ENCODE results near the gene C1D.

The C1D gene

DNA sequence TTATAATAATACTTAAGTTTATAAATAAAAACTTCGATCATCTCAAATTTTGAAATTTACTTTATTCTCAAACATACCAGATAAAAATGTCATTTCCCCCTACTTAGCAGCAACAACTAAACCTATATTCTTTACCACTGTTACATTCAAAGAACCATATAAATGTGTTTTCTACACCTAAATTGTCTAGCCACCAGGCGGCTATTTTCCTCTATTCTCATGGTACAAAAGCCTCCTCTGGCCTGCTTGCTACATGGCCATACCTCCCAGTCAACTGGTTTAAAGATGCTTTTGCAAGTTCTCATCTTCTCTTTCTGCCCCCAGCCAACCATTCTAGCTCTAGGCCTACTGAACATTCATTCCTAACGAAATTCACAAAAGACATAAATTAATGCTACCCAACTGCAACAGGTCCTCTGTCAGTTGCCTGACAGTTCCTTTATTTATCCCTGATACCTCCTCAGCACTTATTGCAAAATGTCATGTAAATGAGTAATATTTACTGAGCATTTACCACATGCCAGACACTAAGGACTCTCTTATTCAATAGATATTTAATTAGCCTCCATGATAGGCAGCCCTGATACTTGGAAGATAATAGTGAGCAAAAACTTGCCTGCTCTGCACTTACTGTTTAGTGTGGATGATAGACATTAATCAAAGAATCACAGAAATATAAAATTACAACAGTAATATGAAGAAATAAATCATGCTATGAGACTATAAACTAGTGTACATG is 5.0 kb downstream of the C1D start:
- no peak for DNase-seq (ENCODE audit: low spot score)

DNA sequence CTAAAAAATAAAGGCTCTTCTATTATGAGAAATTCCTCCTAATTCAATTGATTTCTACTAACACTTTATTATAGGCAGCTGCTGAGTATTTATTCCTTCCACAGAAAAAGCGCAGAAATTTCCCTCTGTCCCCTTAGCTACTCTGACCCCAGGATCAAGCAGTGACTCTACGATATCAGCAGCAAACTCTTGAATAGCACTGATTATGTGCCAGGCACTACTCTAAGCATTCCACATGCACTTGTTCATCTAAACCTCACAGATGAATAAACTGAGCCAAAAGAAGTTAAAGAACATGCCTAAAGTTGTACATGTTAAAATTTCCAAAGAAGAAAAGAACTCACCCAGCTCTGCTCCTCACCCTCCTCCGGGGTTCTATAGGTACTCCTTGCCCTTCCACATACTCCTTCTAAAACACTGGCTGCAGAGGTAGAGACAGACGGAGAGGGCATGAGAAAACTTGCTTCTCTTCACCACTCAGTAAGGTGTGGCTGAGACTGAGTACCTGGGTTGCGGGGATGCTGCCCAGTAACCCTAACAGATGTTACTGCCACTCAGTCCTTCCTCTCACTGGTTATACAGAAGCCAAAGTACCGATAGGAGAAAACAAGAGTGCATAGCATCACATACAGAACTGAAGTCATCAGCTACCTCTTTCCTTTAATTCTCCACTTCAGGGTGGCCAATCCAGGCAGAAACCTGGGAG is 9.9 kb downstream of the C1D start:
- no peak for DNase-seq (ENCODE audit: low spot score)

DNA sequence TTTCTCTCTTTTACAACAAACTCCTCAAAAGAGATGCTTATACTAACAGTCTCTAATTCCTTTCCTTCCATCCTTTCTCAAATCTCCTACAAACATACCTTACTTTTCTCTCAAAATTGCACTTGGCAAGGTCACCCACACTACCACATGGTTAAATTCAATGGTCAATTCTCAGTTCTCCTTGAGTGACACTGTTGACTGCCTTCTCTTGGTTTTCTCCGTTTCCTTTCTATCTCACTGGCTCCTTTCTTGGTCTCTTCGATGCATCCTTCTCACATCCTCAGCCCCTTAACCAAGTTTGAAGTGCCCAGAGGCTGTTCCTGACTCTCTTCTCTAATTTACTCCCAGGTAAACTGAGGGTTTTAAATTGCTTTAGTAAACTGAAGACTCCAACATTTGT is 12.5 kb downstream of the C1D start:
- DNase-seq (ENCODE audit: low spot score) = no peak

DNA sequence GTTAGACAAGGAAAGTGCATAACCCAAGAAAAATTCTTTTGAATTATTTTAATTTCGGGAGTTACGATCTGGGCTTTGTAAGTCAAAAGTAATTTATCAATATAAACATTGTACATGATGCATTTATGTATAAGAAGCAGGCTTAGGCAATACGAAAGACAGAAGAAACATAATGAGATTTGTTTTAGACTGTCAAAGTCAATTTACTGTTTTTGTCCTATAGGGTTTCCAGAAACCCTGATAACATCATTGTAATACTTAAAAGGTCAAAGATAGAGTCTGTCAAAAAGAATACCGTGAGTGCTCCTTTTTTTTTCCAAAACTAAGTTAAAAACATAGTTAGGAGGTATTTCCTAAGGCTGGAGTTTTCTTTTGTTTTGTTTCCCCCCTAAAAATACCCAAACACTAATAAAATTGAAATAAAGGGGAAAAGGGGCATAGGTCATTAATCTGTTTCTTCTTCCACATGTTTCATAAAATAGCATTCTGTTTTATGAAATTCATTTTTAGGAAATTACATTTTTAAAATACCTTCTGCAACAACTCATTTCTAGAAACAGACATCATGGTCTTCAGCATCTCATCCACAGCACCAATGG is 16.1 kb downstream of the C1D start:
- DNase-seq (ENCODE audit: low spot score) = no peak

DNA sequence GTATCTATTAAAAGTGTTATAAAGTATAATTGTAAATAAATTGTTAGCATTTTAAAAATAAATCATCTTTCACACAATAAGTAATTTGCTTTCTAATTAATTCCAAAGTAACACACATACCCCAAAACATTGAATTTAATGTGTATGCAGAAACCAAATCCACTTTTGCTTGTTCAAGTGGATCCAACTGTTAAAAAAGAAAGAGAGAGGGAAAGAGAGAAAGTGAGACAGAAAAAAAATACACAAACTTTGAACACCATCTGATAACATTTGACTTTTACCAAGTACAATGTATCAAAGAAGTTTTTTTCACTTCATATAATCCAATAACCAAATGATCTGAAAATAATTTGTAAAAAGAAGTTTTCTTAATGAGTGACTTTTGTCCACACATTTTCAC is 16.6 kb downstream of the C1D start:
- no peak for DNase-seq (ENCODE audit: low spot score)

- no peak for DNase-seq (ENCODE audit: low spot score)
These were observed 17.5 kb downstream of the C1D start for GRCh38 chr2:68045342-68045741.

GRCh38 chr2:68044099-68044498 is 18.7 kb downstream of the C1D start:
- DNase-seq (ENCODE audit: low spot score) = no peak

- no peak for DNase-seq (ENCODE audit: low spot score)
These were observed 19.1 kb downstream of the C1D start for GRCh38 chr2:68043695-68044094.

- DNase-seq (ENCODE audit: low spot score) = no peak
These were observed 19.8 kb downstream of the C1D start for GRCh38 chr2:68043032-68043431.

GRCh38 chr2:68041704-68042245 is 21.0 kb downstream of the C1D start:
- DNase-seq (ENCODE audit: low spot score) = no peak

GRCh38 chr2:68040078-68040477 is 22.7 kb downstream of the C1D start:
- peak; percentile 46 for DNase-seq (ENCODE audit: low spot score)

DNA sequence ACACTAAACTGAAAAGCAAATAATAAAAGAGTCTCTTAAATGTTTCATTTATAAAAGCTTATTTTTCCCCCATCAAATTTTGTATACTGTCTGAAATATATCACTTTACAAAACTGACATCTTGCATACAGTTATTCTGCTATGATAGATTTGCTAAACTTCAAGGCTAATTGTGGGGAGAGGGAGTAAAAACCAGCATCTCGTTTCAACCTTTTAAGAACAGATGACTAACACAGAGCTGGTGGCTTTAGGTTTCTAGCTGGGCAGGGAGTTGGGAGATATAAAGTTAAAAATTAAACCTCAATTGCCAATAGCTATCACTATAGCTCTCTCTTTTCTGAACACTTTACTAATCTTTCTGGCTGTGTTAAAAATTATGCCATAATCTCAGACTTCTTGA is 23.5 kb downstream of the C1D start:
- no peak for DNase-seq (ENCODE audit: low spot score)

DNA sequence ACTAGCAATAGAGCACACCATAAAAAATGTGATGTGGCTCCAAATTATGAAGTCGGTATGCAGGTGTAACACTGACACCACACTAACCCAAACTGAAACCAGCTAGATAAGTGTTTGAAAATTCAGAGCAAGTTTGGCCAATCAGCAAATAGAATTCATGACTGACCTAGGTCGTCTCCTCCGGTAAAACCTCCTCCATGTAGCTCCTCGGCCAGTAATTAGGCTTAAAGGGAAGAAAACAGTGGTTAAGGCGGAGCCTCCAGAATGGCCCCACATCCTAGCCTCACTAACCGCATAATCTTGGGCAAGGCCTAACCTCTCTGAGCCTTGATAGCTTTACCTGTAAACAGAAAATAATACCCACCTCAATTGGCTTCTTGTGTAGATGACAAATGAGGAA is 30.1 kb downstream of the C1D start:
- no peak for DNase-seq (ENCODE audit: low spot score)

DNA sequence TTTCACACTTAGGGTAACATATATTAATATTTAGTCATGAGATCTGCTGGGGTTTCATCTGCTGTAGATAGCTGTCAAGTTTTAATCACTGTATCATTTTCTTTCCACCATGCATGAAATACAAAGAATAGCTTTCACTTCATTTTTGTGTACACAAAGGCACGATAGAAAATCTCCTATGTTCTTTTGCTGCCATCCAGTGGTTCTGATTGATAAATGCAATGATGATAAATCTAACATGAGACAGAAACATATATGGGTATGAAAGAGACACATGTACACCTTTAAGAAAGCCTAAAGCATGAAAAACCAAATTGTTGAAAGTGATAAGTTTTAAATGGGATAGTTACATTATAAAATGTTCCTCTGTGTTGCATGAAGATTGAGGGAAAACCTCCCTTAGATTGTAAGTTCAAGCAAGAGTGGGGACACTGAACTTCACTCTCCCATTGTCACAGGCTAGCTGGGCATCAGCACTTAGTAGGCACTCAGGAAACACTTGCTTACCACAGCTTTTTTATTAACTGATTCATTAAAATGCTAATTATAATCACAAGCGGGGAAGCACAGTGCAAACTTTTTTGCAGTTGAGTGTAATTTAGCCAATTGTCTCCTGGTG is 31.2 kb downstream of the C1D start:
- peak; percentile 58 for DNase-seq (ENCODE audit: low spot score)

DNA sequence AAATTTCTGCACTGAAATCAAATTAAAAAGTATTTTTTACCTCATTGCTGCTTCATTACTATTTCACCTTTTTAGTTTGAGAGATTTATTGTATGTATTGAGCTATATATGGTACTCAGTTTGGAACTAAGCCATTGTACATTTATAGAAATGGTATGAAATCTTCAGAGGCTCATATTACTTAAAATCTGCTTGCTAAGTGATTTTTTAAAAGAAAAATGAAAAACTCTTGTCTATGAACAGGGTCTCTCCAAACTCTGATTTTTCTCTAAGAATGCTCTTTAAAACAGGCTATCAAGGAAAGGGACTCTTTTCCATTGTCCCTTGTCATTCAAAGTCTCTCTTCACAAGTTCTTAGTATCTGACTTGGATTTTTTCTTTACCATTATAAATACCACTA is 31.8 kb downstream of the C1D start:
- no peak for DNase-seq (ENCODE audit: low spot score)

DNA sequence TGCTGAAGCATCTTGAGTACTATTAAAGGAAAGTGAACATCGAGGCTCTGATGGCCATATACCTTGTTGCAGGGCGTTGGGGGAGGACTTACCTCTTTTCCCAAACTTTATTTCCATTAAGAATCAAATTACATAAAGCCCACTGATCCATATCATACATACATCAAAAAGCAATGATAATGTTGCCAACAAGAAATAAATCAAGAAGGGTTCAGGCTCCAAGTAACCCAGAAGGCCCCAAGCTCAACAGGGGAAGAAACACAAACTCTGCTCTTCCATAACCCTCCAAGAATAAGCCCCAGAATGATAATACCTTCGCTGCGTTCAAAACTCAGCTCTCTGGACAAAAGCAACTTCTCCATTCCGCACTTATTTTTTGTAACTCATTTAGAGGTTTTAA is 32.3 kb downstream of the C1D start:
- no peak for DNase-seq (ENCODE audit: low spot score)

DNA sequence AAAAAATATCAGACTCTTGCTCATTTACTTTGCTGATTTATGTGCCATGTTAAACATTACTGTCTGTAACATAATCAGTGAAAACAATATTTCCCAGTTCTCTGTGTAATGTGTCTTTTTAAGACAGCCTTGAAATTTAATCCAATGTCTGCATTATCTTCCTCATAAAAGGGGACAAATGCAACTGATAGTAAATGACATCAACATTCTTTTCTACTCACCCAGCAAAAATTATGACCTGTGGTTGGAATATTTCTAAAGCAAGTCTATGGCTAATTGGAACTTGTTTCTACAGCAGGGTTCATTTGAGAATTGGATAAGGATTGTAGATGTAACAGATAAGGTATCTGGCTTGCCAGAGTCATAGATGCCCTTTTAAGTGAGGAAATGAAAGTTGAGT is 34.8 kb downstream of the C1D start:
- no peak for DNase-seq (ENCODE audit: low spot score)

DNA sequence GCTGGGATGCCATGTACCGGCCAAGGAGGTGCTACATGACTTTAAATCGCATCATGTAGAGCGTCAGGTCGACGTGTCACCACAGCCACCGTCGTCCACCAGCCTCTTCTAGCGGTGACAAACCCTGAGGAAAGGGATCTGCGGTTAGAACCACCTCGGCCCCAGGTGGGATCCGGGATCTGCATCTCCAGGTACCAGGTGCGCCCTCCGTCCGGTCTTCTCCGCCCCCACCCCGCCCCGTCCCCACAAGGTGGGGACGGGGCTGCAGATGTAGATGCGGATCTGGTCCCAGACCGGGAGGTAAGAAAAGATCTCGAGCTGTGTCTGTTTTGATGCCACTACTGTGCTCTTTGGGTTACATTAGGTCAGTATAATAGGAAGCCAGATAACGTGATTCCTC is 38.4 kb downstream of the C1D start:
- DNase-seq (ENCODE audit: low spot score) = no peak

DNA sequence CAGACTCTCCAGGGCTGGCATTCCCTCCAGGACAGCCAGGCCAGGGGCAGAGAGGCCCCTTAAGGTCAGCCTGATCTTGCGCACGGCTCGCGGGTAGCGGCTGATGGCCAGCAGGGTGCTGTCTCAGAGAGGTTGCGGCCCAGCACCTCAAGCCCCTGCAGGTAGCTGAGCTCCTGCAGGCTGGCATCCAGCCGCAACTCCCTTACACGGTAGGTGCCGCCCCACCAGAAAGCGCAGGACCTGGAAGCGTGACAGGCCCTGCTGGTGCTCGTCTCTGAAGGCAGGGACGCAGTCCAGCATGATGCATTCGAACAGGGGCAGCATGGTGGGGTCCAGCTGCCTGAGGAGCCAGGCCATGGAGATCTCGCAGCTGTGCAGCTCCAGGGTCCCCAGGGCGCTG is 38.9 kb downstream of the C1D start:
- DNase-seq (ENCODE audit: low spot score) = no peak

GRCh38 chr2:68018727-68019126 is 44.1 kb downstream of the C1D start:
- no peak for DNase-seq (ENCODE audit: low spot score)

DNA sequence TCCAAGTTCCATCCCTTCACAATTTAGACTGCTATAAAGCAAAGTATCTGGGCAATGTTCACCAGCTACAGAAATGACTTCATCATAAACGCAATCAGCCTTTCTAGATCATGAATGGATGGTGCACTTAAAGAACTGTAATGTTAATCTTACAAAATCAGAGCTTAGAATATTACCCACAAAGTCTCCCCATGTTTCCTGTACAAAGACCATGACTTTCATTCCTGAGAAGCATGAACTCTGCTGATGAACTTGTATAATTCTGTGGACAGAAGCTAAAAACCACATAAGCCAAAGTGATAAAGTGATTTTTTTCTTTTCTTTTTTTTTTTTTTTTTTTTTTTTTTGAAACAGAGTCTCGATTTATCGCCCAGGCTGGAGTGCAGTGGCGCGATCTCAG is 53.3 kb downstream of the C1D start:
- no peak for DNase-seq (ENCODE audit: low spot score)

DNA sequence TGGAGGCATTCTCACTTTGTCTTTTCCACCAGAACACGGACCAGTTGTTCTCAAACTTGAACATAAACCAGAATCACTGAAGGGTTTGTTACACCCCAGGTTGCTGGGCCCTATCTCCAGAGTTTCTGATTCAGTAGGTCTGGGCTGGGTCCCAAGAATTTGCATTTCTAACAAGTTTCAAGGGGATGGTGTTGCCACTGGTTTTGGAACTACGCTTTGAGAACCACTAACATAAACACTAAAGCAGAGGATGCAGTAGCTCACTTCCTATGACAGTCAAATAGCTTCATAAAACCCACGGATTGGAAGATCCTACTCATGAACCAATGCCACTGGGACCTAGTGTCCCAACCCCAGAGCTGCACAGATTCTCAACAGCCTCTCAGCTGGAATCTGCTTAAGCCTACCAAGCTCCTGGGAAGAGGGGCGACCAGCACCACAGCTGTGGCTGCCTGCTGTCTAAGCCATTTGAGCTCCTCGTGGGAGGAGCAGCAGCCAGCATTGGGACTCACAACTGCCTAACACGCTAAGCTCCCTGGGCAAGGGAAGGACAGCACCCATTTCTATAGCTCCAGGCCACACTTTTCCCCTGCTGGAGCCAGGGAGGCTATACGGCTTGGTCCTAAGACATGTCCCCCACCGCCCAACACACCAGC is 62.5 kb downstream of the C1D start:
- no peak for DNase-seq (ENCODE audit: low spot score)

Data from putamen (tissue), 1 donor.